ENCODE data around the gene TAX1BP3. TPM values are rescaled to one million over a fixed set of nuclear protein-coding genes. Genes with fewer than 3 reads are reported as not detected.

Gene TAX1BP3
- total RNA-seq, 1 experiment from 2014 or later, result 76.3 TPM

GRCh38 chr17:3681565-3681964 is 13.2 kb upstream of the TAX1BP3 start:
- no peak overlapping the region for H2AFZ ChIP-seq (ENCODE audit: low read length)

More at GRCh38 chr17:3681565-3681964, 13.2 kb upstream of the TAX1BP3 start:
- Histone ChIP-seq H3T11ph (ENCODE audit: low read length) (no peak overlapping the region), H4K91ac (ENCODE audit: insufficient read length, low read depth, low read length) (no peak overlapping the region), H4K20me1 (ENCODE audit: control insufficient read depth, insufficient read depth, insufficient read length) (no peaks in the 10 kb centered on the region), H3K4me2 (ENCODE audit: insufficient read depth, insufficient read length, low read length) (no peak overlapping the region), H3K27ac (ENCODE audit: insufficient read length, low read depth, low read length) (no peak overlapping the region), H3K18ac (ENCODE audit: insufficient read length, low read depth, low read length) (no peak overlapping the region), H3K23ac (ENCODE audit: insufficient read length, low read depth, low read length) (no peak overlapping the region), H2BK12ac (ENCODE audit: insufficient read length, low read depth, low read length) (no peak overlapping the region), H3K9ac (ENCODE audit: extremely low read depth, insufficient read length, low read length) (no peak overlapping the region), H3K9me3 (ENCODE audit: control insufficient read depth, low read depth, low read length) (no peaks in the 10 kb centered on the region), H3K4ac (ENCODE audit: low read depth, low read length) (no peak overlapping the region), H3K79me2 (ENCODE audit: insufficient read depth, low read length) (no peaks in the 10 kb centered on the region), H3K56ac (ENCODE audit: insufficient read length, low read depth, low read length) (no peak overlapping the region), H3K27me3 (ENCODE audit: insufficient read depth, low read length) (no peaks in the 10 kb centered on the region), H2BK15ac (ENCODE audit: low read depth, low read length) (no peak overlapping the region), H4K8ac (replicated peaks; ENCODE audit: insufficient read length, low read depth, low read length) (no peak overlapping the region), H3K23me2 (ENCODE audit: insufficient read length, low read depth, low read length, poor library complexity, severe bottlenecking) (no peaks in the 10 kb centered on the region), H2BK20ac (ENCODE audit: low read depth, low read length, poor library complexity, severe bottlenecking) (no peak overlapping the region), H3K79me1 (ENCODE audit: insufficient read depth, low read depth, low read length, poor library complexity, severe bottlenecking) (no peaks in the 10 kb centered on the region), H2BK5ac (ENCODE audit: insufficient read length, low read length) (no peak overlapping the region), H4K5ac (ENCODE audit: insufficient read length, low read depth, low read length) (no peak overlapping the region), H3K4me1 (ENCODE audit: insufficient read depth, low read length) (no peaks in the 10 kb centered on the region), H2BK120ac (ENCODE audit: low read depth, low read length, poor library complexity, severe bottlenecking) (no peak overlapping the region), H3K14ac (ENCODE audit: insufficient read depth, low read length) (no peak overlapping the region), H2AK5ac (ENCODE audit: insufficient read length, low read length) (no peak overlapping the region)
- Mint-ChIP-seq H3K4me3 (no peak overlapping the region), H3K27ac (no peak overlapping the region; a peak in 1 of 7 replicates), H3K9me3 (no peaks in the 10 kb centered on the region), H3K4me1 (peaks cover 7 to 23% of the 10 kb centered on the region in 2 experiments), H3K27me3 (ENCODE audit: low read depth) (peaks cover 4% of the 10 kb centered on the region; the same call in 1 of the 2 replicates), H3K36me3 (ENCODE audit: insufficient read depth in 1 of 3, low read depth in 3 of 3) (no peaks in the 10 kb centered on the region; a peak in 1 of 7 replicates)
- DNase-seq, result no peak
- TF ChIP-seq CTCF (conservative IDR thresholded peaks at IDR 0.05), result no peak
- no CpG with 5 or more reads among the region's 20 CpGs for WGBS (ENCODE audit: extremely low coverage, insufficient read length, low lambda C conversion rate)
